HFF-Myc (cell line): Measurements from ENCODE around the gene GPR61.

Experiments used
- DNase-seq: peaks from one replicate; pipeline ENCODE4 v3.0.0-alpha.2; 2011; ENCODE audit warnings: low read depth; ENCODE audit errors: extremely low read depth
- H3K4me3 ChIP-seq: replicated peaks from 2 replicates; pipeline ENCODE4 v1.5.1; 2011; ENCODE audit warnings: low read depth, mild to moderate bottlenecking, control low read depth, low read length
- TF ChIP-seq, protein P1 (sequence below): IDR thresholded peaks from 2 replicates; pipeline ENCODE4 v1.5.1; 2012; ENCODE audit warnings: mild to moderate bottlenecking, low read depth, low read length, control low read depth; ENCODE audit errors: missing control alignments

GPR61 gene

GRCh38 chr1:109584766-109585165, 45.1 kb downstream of the GPR61 start:
- TF ChIP-seq, protein P1, sequence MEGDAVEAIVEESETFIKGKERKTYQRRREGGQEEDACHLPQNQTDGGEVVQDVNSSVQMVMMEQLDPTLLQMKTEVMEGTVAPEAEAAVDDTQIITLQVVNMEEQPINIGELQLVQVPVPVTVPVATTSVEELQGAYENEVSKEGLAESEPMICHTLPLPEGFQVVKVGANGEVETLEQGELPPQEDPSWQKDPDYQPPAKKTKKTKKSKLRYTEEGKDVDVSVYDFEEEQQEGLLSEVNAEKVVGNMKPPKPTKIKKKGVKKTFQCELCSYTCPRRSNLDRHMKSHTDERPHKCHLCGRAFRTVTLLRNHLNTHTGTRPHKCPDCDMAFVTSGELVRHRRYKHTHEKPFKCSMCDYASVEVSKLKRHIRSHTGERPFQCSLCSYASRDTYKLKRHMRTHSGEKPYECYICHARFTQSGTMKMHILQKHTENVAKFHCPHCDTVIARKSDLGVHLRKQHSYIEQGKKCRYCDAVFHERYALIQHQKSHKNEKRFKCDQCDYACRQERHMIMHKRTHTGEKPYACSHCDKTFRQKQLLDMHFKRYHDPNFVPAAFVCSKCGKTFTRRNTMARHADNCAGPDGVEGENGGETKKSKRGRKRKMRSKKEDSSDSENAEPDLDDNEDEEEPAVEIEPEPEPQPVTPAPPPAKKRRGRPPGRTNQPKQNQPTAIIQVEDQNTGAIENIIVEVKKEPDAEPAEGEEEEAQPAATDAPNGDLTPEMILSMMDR = no peak
- no peak overlapping the region for H3K4me3 ChIP-seq
- DNase-seq = no peak

DNA sequence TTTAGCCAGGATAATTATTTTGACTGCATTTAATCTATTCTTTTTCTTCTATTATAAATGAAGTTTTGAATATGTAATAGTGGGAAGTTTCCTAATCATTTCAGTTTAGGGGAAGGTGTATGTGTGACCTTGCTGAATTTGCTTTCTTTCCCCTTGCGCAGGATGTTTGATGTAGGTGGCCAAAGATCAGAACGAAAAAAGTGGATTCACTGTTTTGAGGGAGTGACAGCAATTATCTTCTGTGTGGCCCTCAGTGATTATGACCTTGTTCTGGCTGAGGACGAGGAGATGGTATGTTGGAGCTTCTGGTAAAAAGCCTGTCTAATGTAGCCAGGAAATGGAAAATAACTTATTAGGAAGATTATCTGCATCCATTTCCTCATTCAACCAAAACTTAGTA, 46.4 kb downstream of the GPR61 start:
- TF ChIP-seq, protein P1 = no peak
- DNase-seq = no peak
- H3K4me3 ChIP-seq = no peak overlapping the region

DNA sequence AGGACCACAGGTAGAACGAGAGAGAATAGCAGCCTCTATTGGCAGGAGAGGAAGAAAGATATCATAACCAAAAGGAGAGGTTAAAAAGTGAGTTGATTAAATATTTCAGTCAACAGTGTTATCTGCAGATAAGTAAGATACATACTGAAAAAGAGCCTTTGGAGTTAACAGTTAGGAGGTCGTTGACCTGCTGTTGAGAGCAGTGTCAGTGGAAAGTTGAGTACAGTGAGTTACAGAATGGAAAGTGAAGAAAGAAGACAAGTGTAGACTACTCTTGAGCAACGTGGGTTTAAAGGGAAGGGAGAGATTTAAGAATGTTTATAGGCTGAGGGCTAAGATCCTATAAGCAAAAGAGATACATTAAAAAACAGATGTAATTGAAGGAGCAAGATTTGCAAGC, 49.5 kb downstream of the GPR61 start:
- DNase-seq = no peak
- H3K4me3 ChIP-seq = no peak overlapping the region

DNA sequence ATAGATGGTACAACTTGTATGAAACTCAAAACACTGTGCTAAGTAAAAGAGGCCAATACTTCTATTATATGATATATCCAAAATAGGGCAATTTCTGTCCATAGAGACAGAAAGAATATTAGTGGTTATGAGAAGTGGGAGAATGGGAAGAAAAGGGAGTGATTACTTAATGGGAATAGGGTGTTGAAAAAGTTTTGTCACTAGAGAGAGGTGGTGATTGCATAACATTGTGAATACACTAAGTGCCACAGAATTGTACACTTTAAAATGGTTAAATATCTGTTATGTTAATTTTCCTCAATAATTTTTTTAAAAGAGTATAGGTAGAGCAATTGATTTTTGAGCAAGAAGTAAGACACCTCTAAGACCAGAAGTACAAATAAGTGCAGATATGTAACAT, 50.0 kb downstream of the GPR61 start:
- TF ChIP-seq, protein P1 = no peak
- DNase-seq = no peak
- H3K4me3 ChIP-seq = no peak overlapping the region

More for the DNA sequence above, 49.5 kb downstream of the GPR61 start:
- TF ChIP-seq, protein P1 = no peak

DNA sequence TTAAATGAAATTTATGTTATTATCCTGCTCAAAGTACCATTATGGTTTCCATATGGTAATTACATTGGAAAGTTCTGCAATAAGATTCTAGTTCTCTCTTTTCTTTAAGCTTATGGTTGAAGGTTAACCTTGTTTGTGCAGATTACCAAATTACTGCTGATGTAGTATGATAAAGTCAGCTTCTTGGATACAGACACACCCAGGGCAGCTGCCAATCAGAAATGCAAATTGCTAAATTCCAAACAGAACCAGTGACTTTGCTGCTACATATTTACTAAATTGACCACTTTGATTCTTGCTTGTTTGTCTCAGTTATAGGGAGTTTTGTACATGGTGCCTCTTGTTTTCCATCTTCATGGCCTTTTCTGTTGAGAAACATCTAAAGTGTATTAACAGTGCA, 53.2 kb downstream of the GPR61 start:
- H3K4me3 ChIP-seq = no peak overlapping the region
- DNase-seq = no peak
- TF ChIP-seq, protein P1 = no peak

DNA sequence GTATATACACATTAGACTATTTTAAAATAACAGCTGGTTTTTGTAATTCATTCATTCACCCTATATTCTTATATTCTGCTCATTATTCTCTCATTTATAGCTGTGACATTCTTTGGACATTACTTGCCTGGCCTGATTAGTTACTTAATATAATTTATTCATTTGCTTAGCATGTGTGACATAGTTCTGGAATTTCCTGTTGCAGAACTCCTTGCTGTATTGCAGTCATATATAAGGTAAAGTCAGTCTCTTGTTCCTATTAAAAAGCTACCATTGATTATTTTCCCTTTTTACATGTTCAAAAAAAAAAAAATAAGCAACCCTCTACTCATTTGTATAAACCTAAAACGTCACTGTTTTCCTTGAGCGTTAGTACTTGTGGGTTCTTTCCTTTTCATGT, 55.9 kb downstream of the GPR61 start:
- H3K4me3 ChIP-seq = no peak overlapping the region
- DNase-seq = no peak
- TF ChIP-seq, protein P1 = no peak
